ENCODE measurements around the gene TMPRSS2.

TMPRSS2 gene

GRCh38 chr21:41507521-41508414 lies at the start of gene TMPRSS2:
TSS of gene TMPRSS2 (minus strand) at chr21:41508158. CDS start at chr21:41498133, 10,025 bp downstream.
- no peak for DNase-seq (ENCODE audit: low read depth in 2 of 2, low spot score in 1 of 2)

- DNase-seq (ENCODE audit: low read depth in 2 of 2, low spot score in 1 of 2), result no peak
Observed at GRCh38 chr21:41555057-41555456, 47.1 kb upstream of the TMPRSS2 start.

GRCh38 chr21:41552254-41552653 lies 44.3 kb upstream of the TMPRSS2 start:
- no peak for DNase-seq (ENCODE audit: low read depth in 2 of 2, low spot score in 1 of 2)

- no peak for DNase-seq (ENCODE audit: low read depth in 2 of 2, low spot score in 1 of 2)
Observed at GRCh38 chr21:41548781-41549180, 40.8 kb upstream of the TMPRSS2 start.

- DNase-seq (ENCODE audit: low read depth in 2 of 2, low spot score in 1 of 2), result no peak
Observed at GRCh38 chr21:41547111-41547510, 39.2 kb upstream of the TMPRSS2 start.

GRCh38 chr21:41545500-41546359 lies 37.8 kb upstream of the TMPRSS2 start:
- DNase-seq (ENCODE audit: low read depth in 2 of 2, low spot score in 1 of 2), result no peak

GRCh38 chr21:41542727-41543126 lies 34.8 kb upstream of the TMPRSS2 start:
- no peak for DNase-seq (ENCODE audit: low read depth in 2 of 2, low spot score in 1 of 2)

GRCh38 chr21:41537356-41537755 lies 29.4 kb upstream of the TMPRSS2 start:
- no peak for DNase-seq (ENCODE audit: low read depth in 2 of 2, low spot score in 1 of 2)

GRCh38 chr21:41536827-41537103 lies 28.8 kb upstream of the TMPRSS2 start:
- DNase-seq (ENCODE audit: low read depth in 2 of 2, low spot score in 1 of 2), result no peak

GRCh38 chr21:41536076-41536826 lies 28.3 kb upstream of the TMPRSS2 start:
- DNase-seq (ENCODE audit: low read depth in 2 of 2, low spot score in 1 of 2), result no peak

- no peak for DNase-seq (ENCODE audit: low read depth in 2 of 2, low spot score in 1 of 2)
Observed at GRCh38 chr21:41530366-41530765, 22.4 kb upstream of the TMPRSS2 start.

- DNase-seq (ENCODE audit: low read depth in 2 of 2, low spot score in 1 of 2), result no peak
Observed at GRCh38 chr21:41529769-41530168, 21.8 kb upstream of the TMPRSS2 start.

- DNase-seq (ENCODE audit: low read depth in 2 of 2, low spot score in 1 of 2), result no peak
Observed at GRCh38 chr21:41526478-41527087, 18.6 kb upstream of the TMPRSS2 start.

GRCh38 chr21:41523175-41523574 lies 15.2 kb upstream of the TMPRSS2 start:
- no peak for DNase-seq (ENCODE audit: low read depth in 2 of 2, low spot score in 1 of 2)

GRCh38 chr21:41521489-41522027 lies 13.6 kb upstream of the TMPRSS2 start:
- DNase-seq (ENCODE audit: low read depth in 2 of 2, low spot score in 1 of 2), result no peak

GRCh38 chr21:41520560-41521442 lies 12.8 kb upstream of the TMPRSS2 start:
- DNase-seq (ENCODE audit: low read depth in 2 of 2, low spot score in 1 of 2), result no peak

GRCh38 chr21:41519806-41520559 lies 12.0 kb upstream of the TMPRSS2 start:
- DNase-seq (ENCODE audit: low read depth in 2 of 2, low spot score in 1 of 2), result no peak

- no peak for DNase-seq (ENCODE audit: low read depth in 2 of 2, low spot score in 1 of 2)
Observed at GRCh38 chr21:41518757-41519156, 10.8 kb upstream of the TMPRSS2 start.

GRCh38 chr21:41511858-41512257 lies 3.9 kb upstream of the TMPRSS2 start:
- DNase-seq (ENCODE audit: low read depth in 2 of 2, low spot score in 1 of 2), result no peak
